GM19463 (cell line): Measurements from ENCODE around the gene PRTFDC1.
A peak's percentile ranks its signal among the peaks of the same experiment; 100 is the strongest.

ENCODE experiments used
- ATAC-seq: cut with Tn5 transposase; IDR thresholded peaks from one replicate; pipeline ENCODE4 v1.9.1; 2021; ENCODE audit warnings: mild to moderate bottlenecking, moderate library complexity; ENCODE audit not compliant: unreplicated experiment

Gene PRTFDC1

DNA sequence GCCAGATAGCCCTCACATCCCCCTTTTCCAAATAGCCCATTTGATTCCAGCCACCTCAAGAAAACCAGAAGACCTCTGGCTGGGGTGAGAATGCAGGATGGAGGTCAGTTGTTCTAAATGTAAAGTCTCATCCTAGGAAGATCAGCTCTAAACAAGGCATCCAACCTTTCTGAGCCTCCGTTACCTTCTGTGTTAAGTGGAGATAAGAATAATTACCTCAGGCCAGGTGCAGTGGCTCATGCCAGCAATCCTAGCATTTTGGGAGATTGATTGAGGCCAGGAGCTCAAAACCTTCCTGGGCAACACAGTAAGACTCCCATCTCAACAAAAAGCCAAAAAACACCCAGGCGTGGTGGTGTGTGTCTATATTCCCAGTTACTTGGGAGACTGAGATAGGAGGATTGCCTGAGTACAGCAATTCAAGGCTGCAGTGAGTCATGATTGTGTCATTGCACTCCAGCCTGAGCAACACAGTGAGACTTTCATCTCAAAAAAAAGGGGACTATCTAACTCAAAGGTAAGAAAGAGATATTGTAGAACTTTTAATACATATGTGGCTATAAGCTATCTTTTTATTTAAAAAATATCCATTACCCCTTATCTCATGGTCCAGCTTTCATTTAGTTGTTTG is 43.5 kb downstream of the PRTFDC1 start:
- ATAC-seq, result no peak

DNA sequence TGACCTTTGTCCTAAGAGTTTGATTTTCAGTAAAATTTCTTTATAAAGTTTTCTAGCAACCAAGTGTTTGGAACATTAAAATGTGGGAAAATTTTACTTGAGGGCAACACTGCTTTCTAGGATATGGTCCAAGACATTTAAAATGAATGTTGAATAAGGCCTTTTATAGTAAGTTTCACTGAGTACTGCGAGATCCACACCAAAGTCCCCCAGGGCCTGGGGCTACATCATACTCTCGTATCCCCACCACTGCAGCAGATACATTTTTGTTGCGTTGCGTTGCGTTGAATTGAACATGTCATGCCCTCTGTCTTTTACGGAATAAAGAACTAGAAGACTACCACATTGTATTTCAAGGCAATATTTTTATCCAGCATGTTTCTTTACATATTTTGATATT is 44.5 kb downstream of the PRTFDC1 start:
- ATAC-seq, result no peak

DNA sequence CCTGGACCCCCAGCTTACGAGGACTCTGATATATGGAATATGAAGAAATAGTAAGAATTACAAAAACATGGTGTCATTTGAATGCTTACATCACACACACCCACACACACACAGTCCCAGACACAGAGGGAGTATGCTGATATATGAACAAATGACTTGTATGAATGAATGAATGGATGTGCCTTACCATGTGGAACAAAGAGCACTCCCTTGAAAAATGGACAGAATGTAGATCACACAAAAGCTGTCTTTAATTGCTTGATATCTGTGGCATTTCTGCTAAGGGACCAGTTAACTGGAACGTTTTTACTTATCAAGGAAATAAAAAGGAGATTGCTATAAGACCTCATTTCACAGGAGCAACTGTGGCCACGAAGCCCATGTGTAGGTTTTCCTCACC is 46.0 kb downstream of the PRTFDC1 start:
- ATAC-seq, result no peak

DNA sequence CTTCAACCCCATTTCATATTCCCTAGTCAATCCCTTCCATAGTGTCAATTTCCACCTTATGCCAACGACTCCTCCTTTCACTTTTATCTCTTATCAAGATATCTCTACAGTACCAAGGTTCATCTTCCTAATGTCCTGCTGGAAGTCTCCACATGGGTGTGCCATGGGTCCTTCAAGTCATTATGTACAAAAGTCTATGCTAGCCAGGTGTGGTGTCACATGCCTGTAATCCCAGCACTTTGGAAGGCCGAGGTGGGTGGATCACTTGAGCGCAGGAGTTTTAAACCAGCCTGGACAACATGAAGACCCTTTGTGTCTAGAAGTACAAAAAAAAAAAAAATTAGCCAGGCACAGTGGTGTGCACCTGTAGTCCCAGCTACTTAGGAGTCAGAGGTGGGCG is 47.6 kb downstream of the PRTFDC1 start:
- ATAC-seq, result no peak

DNA sequence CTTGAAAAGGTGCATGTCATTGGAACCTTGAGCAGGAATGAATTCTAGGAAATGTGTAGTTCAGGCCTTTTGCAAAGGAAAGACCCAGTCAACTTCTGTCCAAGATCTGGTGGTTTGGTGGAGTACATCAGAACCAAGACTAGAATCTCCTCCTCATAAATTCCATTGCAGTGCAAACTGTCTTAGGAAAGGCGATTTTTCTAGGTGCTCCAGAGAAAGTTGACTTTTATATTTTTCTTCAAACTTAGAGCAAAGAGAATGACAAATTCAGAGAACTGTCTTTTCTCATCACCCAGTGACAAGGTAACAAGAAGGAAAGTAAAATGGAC is 50.0 kb downstream of the PRTFDC1 start:
- ATAC-seq, result no peak

DNA sequence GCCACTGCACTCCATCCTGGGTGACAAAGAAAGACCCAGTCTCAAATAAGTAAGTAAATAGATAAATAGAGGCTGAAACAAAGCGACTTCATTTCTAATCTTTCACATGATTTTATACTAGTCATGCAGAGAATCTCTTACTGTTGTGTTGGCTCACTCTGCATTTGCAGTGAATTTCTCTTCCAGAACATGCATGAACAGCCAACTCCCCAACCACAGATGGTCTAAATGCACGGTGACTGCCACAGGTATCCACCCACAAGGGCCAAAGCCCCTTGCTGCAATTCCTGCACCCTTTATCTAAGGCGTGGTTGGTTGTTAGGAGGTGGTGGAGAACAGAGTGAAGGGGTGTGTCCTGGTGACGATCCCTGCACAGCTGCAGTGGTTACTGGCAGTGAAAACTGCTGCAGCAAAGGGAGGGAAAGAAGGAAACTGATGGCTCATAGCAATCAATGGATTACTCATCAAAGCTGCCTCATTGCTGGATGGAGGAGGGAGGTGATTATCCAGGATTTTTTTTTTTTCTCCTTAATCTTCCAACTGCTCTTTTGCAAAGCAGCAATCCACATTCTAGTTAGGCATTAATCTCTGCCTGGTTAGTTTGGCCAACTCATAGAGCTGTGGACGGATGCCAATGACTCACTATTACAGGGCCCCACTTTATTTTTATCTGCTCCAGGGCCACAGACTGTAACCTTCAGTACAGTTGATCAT is 50.6 kb downstream of the PRTFDC1 start:
- ATAC-seq, result peak; percentile 45

DNA sequence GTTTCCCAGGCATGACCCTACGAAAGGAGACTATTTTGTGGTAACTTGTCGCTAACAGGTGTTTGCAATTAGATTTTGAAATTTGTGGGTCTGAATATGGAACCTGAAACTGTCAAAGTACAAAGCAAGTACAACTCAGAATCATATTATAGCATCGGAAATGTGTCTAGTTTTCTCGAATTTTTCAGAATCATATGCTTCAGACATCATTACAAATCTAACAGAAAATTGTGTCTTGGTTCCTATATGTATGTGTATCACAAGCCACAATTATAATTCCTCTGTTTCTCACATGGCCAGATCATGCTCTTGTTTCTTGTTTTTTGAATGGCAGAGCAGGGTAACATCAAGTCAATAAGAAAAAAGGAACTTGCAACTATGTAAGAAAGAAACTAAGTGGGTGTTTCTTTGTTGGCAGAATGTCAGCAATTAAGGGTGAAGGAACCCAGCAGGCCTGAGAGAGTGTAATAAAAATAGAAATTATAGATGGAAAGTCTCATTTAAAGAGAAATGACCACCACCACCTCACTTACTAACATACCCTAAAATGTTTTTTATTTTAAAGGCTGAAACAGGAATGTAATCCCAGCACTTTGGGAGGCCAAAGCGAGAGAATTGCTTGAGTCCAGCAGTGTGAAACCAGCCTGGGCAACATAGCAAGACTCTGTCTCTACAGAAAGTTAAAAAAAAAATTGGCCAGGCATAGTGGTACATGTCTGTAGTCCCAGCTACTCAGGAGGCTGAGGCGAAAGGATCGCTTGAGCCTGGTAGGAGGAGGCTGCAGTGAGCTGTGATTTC is 51.3 kb downstream of the PRTFDC1 start:
- peak; percentile 78 for ATAC-seq

DNA sequence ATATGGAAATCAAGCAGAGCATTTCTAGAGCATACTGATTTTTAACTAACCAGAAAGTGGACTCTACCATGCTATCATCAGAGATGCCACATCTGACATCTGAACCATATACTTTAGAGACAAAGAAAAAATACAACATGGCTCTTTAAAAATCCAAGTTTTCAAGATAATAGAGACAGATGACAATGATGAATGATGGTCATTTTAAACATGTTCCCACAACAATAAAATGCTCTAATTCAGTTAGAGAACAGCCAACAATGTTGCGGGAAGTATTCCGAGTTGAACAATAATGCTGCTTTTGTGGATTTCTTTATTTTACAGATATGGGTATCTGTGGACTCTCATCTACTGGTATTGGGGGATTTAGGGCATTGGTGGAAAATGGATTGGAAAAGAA is 52.8 kb downstream of the PRTFDC1 start:
- no peak for ATAC-seq

DNA sequence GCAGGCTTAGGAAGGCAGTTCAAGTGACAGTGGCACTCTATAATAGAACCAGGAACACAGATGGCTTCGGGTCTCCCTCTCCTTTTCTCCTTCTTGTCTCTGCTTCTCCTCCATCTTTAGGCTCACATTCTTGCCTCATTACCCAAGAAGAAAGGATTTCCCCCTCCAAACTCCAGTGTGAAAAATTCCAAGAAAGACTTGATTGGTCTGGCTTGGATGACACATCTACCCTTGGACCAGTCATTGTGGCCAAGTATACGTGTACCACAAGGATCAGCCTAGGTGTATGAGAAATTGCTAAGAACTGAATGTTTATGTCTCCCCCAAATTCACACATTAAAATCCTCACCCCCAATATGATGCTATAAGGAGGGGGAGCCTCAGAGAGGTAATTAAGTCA is 53.9 kb downstream of the PRTFDC1 start:
- no peak for ATAC-seq

DNA sequence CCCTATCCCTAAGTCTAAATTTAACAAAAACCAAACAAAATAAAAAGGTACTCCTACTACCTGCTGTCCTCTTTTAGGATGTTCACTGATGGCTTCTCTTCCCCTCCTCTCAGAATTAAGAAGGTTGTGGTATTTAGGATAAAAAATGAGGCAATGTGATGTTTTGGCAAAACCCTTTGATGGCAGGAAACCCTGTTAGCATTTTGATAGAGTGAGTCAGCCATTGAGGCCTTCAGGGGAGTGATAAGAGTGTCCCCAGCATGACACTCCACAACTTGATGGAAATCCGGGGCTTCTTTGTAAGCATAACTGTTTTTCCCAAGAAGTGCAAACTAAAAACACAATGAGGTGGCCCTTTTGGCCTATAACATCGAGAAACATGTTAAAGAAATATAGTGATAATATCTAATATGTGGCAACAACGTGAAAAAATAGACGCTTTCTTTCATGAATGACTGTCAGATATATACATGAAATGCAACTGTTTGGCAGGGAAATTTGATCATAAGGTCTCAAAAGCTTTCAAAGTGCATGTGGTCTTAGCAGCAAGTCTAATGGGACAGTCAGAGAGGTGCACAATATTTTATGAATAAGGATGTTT is 55.0 kb downstream of the PRTFDC1 start:
- no peak for ATAC-seq

DNA sequence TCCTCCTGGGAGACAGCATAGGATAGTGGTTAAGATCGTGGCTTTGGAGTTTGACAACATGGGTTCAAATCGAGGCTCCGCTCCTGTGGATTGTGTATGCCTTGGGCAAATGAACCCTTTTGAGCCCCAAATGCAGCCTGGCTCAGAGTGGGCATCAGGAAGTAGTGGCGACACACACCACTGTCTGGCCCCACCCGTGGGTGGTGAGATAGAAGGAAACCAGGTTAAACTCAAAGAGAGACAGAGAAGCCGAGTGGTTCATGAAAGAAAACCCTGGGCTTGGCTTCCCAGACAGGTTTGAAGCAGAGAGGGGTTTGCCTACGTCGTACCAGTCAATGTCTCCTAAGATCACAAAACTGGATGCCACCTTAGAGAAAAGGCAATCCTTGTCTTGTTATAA is 57.7 kb downstream of the PRTFDC1 start:
- ATAC-seq, result no peak

DNA sequence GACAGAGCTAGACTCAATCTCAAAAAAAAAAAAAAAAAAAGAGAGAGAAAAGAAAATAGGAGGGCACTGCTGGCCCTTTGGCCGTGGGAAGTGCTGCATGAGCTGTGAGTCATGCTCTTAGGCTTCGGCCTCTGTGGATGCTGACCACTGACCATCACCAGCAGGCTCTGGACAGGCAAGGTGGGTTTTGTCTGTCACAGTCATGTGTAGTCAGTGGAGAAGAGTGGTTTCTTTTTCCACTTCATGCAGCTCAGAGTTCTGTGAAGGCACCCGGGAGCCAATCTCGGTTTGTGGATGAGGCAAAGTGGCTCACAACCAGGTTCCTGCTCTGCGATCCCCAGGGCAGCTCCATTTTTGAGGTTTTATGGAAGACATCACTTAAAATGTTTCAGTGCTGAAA is 58.1 kb downstream of the PRTFDC1 start:
- ATAC-seq, result no peak

DNA sequence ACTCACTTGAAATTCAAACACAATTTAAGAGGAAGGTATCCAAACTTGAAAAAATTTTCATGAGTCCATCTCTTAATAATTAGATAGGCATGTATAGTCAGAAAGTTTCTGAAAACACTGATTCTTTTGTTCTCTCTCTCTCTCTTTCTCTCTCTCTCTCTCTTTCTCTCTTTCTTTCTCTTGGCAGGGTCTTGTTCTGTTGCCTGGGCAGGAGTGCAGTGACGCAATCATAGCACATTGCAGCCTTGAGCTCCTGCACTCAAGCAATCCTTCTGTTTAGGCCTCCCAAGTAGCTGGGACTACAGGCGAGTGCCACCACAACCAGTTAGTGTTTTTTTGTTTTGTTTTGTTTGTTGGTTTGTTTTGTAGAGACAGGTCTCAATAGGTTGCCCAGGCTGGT is 59.3 kb downstream of the PRTFDC1 start:
- no peak for ATAC-seq

DNA sequence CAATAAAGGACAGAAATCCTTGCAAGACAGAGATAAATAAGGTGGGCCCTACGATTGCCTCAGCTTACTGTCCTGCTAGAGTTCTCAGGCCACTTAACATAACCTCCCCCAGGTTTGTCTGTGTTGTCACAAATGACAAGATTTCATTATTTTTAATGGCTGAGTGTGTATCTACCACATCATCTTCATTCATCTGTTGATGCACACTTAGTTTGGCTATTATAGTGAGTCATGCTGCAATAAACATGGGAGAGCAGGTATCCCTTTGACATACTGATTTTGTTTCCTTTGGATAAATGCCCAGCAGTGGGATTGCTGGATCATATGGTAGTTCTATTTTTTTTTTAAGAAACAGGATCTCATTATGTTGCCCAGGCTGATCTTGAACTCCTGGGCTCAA is 60.6 kb downstream of the PRTFDC1 start:
- ATAC-seq, result no peak

DNA sequence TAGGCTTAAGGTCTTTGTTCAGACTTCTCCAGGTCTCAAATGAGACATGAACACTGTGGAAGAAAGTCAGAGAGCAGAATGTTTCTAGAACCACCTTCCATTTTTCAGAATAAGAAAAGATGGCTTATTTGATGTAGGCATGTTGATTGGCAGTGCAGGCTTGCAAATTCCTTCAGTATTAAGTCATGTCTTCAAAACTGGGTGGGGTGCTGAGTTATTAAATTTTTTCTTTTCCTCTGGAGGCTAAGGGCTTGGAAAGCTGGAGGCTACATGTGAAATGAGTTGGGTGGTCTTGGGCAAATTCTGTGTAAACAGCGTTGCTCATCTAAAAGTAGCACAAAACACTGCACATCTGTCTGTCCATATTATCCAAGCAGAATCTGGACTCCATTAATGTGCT is 62.8 kb downstream of the PRTFDC1 start:
- no peak for ATAC-seq

DNA sequence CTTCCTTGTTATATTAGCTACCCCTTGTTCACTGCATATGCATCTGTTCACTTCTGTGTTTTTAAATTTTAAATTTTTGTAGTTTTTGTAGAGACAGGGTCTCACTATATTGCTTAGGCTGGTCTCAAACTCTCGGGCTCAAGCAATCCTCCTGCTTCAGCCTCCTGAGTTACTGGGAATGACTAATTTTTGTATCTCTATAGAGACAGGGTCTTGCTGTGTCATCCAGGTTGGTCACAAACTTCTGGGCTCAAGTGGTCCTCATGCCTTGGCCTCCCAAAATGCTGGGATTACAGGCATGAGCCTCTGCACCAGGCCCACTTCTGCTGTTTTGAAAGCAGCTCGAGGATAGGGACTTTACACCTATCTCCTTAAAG is 64.6 kb downstream of the PRTFDC1 start:
- ATAC-seq, result peak; percentile 26

DNA sequence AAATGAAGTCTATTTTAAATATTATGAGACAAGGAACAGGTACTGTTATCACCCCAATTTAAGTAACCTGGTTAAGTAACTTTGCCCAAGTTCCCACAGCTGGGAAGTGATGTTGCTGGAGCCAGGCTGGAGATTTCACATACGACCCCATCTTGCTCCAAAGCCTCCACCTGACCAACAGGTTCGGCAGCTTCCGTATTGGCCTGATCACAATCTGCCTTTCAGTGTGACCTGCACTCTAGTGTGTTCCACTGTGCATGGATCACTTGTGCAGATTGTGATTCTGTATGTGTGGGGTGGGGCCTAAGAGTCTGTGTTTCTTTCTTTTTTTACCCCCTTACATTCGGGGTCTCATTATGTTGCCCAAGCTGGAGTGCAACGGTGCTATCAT is 66.1 kb downstream of the PRTFDC1 start:
- ATAC-seq, result no peak

DNA sequence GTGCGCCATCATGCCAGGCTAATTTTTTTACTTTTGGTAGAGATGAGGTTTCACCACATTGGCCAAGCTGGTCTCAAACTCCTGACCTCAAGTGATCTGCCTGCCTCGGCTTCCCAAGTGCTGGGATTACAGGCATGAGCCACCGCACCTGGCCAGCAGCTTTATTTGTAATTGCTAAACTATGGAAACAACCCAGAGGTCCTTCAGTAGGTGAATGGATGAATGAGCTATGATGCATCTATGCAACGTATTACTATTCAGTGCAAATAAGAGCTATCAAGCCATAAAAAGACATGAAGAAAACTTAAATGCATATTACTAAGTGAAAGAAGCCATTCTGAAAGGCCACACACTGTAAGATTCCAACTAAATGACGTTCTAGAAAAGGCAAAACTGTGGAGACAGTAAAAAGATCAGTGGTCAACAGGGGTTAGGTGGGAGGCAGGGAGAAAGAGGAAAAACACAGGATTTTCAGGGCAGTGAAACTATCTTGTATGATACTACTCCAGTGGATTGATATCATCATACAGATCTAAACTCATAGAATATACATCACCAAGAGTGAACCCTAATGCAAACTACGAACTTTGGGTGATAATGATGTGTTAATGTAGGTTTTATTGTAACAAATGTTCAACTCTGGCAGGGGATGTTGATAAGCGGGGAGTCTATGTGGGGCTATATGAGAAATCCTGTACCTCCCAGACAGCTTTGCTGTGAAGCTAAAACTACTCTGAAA is 66.7 kb downstream of the PRTFDC1 start:
- ATAC-seq, result no peak

DNA sequence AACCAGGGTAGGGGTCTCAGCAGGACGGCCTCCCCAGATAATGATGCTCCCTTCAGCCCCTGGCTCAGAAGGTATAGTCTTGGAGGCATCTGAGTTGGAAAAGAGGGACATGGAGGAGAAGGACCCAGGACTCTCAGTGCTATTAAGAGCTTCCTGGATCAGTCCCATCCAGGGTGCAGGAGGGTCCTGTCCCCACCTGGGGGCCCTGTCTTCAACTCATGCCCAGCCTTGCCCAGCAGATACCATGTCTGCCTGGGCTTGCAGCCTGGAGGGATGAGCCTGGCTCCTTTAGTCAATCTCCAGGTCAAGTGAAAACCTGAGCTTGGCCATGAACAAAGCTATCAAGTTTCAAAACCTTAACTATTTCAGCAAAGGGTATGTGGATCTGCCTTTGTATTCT is 67.6 kb downstream of the PRTFDC1 start:
- no peak for ATAC-seq

DNA sequence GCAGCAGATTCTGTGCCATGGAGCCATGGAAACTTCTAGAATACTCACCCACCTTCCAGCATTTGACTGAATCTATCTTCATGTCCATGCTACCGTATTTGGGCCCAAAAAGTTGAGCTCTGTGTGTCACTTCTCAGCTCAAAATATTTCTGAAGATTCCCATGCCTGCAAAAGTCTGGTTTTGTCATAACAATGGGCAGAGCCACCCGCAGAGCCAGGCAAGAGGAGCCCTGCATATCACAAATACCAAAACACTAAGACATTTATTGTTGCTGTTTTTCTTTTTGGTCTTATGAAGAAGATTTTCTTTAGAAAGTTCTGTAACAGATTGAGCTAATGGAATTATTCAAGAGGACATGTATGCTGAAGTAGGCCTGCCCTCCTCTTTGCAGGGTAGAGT is 68.1 kb downstream of the PRTFDC1 start:
- no peak for ATAC-seq

DNA sequence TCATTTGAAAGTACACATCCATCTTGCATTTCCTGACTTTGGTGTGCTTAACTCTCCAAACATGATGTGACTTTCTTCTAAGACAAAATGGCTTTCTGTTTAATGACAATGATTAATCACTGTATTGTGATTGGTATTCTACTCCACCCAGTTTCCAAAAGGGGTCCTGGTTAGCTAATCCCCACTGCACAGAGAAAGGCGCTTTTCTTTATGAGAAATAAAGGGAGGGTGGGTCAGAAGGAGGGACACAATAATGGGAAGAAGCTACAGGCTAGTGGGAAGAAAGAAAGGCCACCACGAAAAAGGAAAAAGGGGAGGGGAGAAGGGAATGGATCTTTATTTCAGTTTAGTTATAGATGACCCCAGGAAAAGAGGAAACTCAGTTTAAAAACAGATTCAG is 69.2 kb downstream of the PRTFDC1 start:
- no peak for ATAC-seq
